ENCODE data around the gene LVRN. TPM values are rescaled to one million over a fixed set of nuclear protein-coding genes. Genes with fewer than 3 reads are reported as not detected.

LVRN gene
- total RNA-seq, 4 donors from 2014 or later: 0.55 to 3.0 (median 1.7) TPM

DNA sequence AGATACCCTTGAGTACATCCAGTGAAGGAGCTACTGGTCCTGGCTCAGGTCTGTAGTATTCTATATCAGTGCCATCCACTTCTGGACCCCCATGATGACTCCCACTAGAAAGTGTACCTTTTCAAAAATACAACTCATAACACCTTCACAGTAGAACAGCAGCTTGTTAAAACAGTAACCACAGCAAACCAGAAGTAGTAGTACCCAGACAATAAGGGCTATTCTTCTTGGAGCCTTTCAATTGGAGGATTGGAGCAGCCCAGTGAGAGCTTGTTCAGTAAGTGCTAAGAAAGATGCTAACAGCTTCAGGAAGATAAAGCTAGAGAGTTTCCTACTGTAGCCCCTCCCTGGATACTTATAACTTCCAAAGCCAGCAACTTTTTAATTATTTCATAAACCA, 80.1 kb downstream of the LVRN start:
- DNase-seq (ENCODE audit: low spot score in 2 of 2): no peak

DNA sequence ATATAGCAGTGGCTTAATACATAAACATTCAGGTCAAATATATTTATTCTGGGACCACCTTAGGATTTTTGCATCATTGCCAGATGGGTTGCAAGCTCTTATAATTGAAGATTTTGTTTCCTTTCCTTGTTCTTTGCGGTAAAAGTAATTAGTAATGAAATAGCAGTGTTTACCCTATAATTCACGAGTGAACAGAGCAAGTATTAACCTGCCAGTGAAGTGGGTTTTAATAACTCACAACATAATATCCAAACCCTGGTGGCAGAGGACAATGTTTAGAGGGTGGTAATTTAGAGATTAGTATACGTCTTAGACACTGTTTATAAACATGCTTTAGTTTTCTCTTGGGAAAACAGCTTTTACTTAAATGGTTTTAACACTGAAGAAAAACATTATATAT, 81.8 kb downstream of the LVRN start:
- 66 to 67% methylated on average over 3 of the region's 3 CpGs for WGBS, 2 donors
- intact Hi-C loops (cut with DNase I; ENCODE audit: low total_unique reads): loop anchor here (10.0 kb wide), 1 partner anchor 159 kb away; no protein-coding TSS in a partner anchor
- DNase-seq (ENCODE audit: low spot score in 2 of 2): no peak
- TF ChIP-seq, protein P1, sequence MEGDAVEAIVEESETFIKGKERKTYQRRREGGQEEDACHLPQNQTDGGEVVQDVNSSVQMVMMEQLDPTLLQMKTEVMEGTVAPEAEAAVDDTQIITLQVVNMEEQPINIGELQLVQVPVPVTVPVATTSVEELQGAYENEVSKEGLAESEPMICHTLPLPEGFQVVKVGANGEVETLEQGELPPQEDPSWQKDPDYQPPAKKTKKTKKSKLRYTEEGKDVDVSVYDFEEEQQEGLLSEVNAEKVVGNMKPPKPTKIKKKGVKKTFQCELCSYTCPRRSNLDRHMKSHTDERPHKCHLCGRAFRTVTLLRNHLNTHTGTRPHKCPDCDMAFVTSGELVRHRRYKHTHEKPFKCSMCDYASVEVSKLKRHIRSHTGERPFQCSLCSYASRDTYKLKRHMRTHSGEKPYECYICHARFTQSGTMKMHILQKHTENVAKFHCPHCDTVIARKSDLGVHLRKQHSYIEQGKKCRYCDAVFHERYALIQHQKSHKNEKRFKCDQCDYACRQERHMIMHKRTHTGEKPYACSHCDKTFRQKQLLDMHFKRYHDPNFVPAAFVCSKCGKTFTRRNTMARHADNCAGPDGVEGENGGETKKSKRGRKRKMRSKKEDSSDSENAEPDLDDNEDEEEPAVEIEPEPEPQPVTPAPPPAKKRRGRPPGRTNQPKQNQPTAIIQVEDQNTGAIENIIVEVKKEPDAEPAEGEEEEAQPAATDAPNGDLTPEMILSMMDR (IDR thresholded peaks at IDR 0.05): no peak
- no peak for TF ChIP-seq POLR2A (IDR thresholded peaks at IDR 0.05)
- H3K4me3 ChIP-seq (ENCODE audit: low read depth, poor library complexity, severe bottlenecking): no peak overlapping the region

More for the DNA sequence above, 80.1 kb downstream of the LVRN start:
- intact Hi-C loops (cut with DNase I; ENCODE audit: low total_unique reads): loop anchor here (10.0 kb wide), 1 partner anchor 158 kb away; no protein-coding TSS in a partner anchor
- no peak for TF ChIP-seq POLR2A (IDR thresholded peaks at IDR 0.05)
- TF ChIP-seq, protein P1 (IDR thresholded peaks at IDR 0.05): no peak
- H3K4me3 ChIP-seq (ENCODE audit: low read depth, poor library complexity, severe bottlenecking): no peak overlapping the region

DNA sequence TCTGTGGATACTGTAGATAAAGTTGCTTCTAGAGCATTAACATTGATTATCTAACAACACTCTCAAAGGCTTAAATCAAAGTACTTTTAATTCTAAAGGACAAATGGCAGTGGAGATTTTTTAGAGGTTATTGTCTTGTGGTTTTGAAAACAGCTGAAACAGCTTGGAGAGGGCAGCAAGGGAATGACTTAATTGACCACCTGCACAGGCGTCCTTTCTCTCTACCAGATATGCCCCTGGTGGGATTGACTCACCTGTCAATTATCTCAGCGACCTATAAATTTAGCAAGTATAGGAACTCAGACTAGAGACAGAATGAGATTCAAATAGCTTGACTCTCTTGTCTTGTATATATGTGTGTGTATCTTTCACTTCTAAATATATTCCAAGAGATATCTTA, 83.5 kb downstream of the LVRN start:
- no peak overlapping the region for H3K4me3 ChIP-seq (ENCODE audit: low read depth, poor library complexity, severe bottlenecking)
- 72 to 88% methylated on average over 2 of the region's 2 CpGs for WGBS, 2 donors
- TF ChIP-seq, protein P1 (IDR thresholded peaks at IDR 0.05): no peak
- no peak for TF ChIP-seq POLR2A (IDR thresholded peaks at IDR 0.05)
- DNase-seq (ENCODE audit: low spot score in 2 of 2): no peak
- intact Hi-C loops (cut with DNase I; ENCODE audit: low total_unique reads): loop anchor here (10.0 kb wide), 1 partner anchor 161 kb away; no protein-coding TSS in a partner anchor

DNA sequence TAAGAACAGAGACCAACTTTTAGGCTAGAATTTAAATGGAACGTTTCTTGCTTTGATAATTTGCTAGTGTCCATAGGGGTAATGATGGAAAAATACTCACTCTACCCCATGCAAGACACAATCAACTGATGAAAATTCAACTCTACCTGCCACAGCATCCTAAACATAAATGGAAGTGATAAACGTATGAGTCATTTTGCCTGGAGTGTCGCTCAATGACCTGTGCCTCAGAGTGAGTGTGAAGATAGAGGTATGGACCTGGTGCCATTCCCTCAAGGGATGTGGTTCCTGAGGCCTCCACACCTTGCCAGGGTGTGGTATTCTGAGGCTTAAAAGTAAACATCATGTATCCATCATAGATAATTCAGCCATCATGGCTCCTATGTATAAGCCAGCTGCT, 84.0 kb downstream of the LVRN start:
- WGBS, 2 donors: 74 to 87% methylated on average over 3 of the region's 3 CpGs
- no peak for DNase-seq (ENCODE audit: low spot score in 2 of 2)
- intact Hi-C loops (cut with DNase I; ENCODE audit: low total_unique reads): loop anchor here (10.0 kb wide), 1 partner anchor 161 kb away; no protein-coding TSS in a partner anchor
- H3K4me3 ChIP-seq (ENCODE audit: low read depth, poor library complexity, severe bottlenecking): no peak overlapping the region
- no peak for TF ChIP-seq POLR2A (IDR thresholded peaks at IDR 0.05)
- TF ChIP-seq, protein P1 (IDR thresholded peaks at IDR 0.05): no peak

DNA sequence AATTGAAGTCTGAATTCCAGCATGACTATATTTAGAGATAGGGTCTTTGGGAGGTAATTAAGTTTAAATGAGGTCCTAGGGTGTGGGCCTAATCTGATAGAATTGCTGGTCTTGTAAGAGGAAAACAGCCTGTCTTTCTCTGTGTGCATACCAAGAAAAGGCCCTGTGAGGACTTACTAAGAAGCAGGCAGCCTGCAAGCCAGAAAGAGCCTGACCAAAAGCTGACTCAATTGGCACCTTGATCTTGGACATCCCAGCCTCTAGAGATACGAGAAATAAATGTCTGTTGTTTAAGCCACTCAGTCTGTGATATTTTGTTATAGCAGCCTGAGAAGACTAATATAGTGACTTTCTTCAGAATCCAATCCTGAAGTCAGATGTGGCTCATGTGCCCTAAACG, 84.5 kb downstream of the LVRN start:
- H3K4me3 ChIP-seq (ENCODE audit: low read depth, poor library complexity, severe bottlenecking): no peak overlapping the region
- no peak for TF ChIP-seq POLR2A (IDR thresholded peaks at IDR 0.05)
- TF ChIP-seq, protein P1 (IDR thresholded peaks at IDR 0.05): no peak
- intact Hi-C loops (cut with DNase I; ENCODE audit: low total_unique reads): loop anchor here (10.0 kb wide), 1 partner anchor 162 kb away; no protein-coding TSS in a partner anchor
- WGBS, 2 donors: 70 to 87% methylated on average over 2 of the region's 2 CpGs
- no peak for DNase-seq (ENCODE audit: low spot score in 2 of 2)

DNA sequence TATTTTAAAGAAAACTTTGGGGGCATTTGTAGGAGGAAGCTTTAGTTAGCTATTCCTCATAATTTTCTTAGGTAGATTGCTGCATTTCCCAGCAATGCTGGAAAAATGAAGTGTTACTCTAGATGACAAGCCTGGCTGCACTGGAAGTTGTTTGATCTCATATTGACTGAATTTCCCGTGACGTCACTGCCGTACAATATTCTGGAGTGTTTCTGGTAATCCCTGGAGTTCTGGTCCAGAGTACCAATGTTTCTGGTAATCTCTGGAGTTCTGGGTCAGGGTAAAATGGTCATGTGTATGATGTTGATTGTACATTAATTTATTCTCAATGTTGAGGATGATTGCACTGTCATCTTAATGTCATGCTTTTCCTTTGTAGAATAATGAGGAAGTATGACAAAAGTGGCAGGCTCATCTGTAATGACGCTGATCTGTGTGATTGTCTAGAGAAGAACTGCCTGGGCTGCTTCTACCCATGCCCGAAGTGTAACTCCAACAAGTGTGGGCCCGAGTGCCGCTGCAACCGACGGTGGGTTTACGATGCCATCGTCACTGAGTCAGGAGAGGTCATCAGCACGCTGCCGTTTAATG, 96.2 kb downstream of the LVRN start:
- TF ChIP-seq, protein P1 (IDR thresholded peaks at IDR 0.05): no peak
- no peak for TF ChIP-seq POLR2A (IDR thresholded peaks at IDR 0.05)
- WGBS, 2 donors: 74 to 77% methylated on average over 13 of the region's 13 CpGs
- intact Hi-C loops (cut with DNase I; ENCODE audit: low total_unique reads): no loop called here
- no peak for DNase-seq (ENCODE audit: low spot score in 2 of 2)
- H3K4me3 ChIP-seq (ENCODE audit: low read depth, poor library complexity, severe bottlenecking): no peak overlapping the region
